Lower lobe of right lung (tissue), 2 donors: Measurements from ENCODE around the gene LDHB. TPM values are rescaled to one million over a fixed set of nuclear protein-coding genes. Genes with fewer than 3 reads are reported as not detected.

ENCODE experiments used
- ATAC-seq, 2 donors: fragments of 200-7000 bp; cut with Tn5 transposase; one replicate each; pipeline ENCODE4 v1.9.1; 2020 to 2022; ENCODE audit warnings: mild to moderate bottlenecking in 2 of 2, moderate library complexity in 2 of 2
- DNase-seq: peaks from one replicate; pipeline ENCODE4 v3.0.0-alpha.2; 2020
- H3K27ac ChIP-seq: fragments of 200-600 bp; one replicate; pipeline ENCODE4 v1.8.0; 2022
- H3K27me3 ChIP-seq: fragments of 200-600 bp; one replicate; pipeline ENCODE4 v1.8.0; 2022; ENCODE audit warnings: low read depth
- H3K36me3 ChIP-seq: fragments of 200-600 bp; one replicate; pipeline ENCODE4 v1.8.0; 2022; ENCODE audit warnings: mild to moderate bottlenecking
- H3K4me1 ChIP-seq: fragments of 200-600 bp; one replicate; pipeline ENCODE4 v1.8.0; 2022
- H3K4me3 ChIP-seq: fragments of 200-600 bp; one replicate; pipeline ENCODE4 v1.8.0; 2022; ENCODE audit warnings: mild to moderate bottlenecking
- H3K9me3 ChIP-seq: fragments of 200-600 bp; one replicate; pipeline ENCODE4 v1.8.0; 2022
- CTCF ChIP-seq: fragments of 200-600 bp; IDR thresholded peaks from one replicate; pipeline ENCODE4 v1.8.0; 2022; ENCODE audit warnings: antibody characterized with exemption, mild to moderate bottlenecking
- intact Hi-C: fragments of 100-400 bp; cut with DNase I; formaldehyde crosslinking; loops from one replicate; pipeline ENCODE4 v1.11.0; 2022
- total RNA-seq: library from RNA; stranded (reverse); fragmentation: NEBNext Ultra II Directional; extraction: Animal tissue kit (Norgen Biotek cat#: 25700); gene quantifications from one replicate; pipeline ENCODE4 v1.2.1, GENCODE V29; 2021
- donor health status: DM: no; HTN: yes; CAD: no; lungs with severe emphysema.

Gene LDHB
- total RNA-seq, 1 donor from 2014 or later = 382 TPM

GRCh38 chr12:21606175-21606574, 51.5 kb downstream of the LDHB start:
- no peaks in the 10 kb centered on the region for H3K9me3 ChIP-seq
- intact Hi-C loops = loop anchor here (10.0 kb wide), 1 partner anchor 79 kb away; no protein-coding TSS in a partner anchor
- no peak for ATAC-seq
- no peak for TF ChIP-seq CTCF
- no peak overlapping the region for H3K4me3 ChIP-seq
- H3K4me1 ChIP-seq = no peaks in the 10 kb centered on the region
- H3K36me3 ChIP-seq = no peaks in the 10 kb centered on the region
- H3K27ac ChIP-seq = no peak overlapping the region
- no peak for DNase-seq
- no peaks in the 10 kb centered on the region for H3K27me3 ChIP-seq

DNA sequence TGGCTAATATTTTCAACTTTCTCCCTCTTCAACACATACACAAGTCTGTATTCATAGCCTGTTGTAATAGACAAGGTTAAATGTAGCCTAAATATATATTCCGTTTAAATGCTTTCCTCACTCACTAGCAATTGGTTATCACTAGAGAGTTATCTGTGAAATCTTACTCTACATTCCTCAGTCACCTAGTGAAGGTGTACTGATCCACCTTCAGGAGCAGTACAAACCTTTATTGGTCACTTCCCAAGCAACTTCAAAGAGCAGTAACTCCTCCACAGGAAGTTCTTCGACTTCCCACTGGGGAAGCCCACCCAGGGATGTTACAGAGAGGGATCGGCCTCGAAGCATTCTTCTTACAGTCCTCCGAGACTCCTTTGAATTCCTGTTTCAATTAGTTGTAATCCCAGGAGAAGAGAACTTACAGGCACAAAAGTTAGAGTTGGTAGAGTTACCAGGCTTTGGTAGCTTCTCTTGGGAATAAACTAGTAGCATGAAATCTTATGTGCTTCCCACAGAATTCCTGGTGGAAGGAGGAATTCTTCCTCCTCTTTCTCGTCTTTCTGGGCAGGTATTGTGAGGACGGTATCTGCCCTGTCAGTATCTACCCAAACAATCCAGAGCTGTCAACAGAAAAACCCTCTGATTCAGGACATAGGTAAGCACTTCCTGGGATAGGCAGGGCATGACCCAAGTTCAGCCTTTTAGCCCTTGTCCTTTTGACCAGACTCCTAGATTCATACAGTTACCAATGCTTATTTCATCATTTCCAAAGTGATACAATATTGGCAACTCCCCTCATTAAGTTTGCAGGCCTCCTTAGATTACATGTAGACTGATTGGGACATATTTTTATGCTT, 53.2 kb downstream of the LDHB start, which contains the start of gene GYS2:
Gene GYS2, minus strand, starts transcription at position 603 of the 857 bp plus-strand sequence. Its CDS starts 255 bp downstream, at position 348.
- Histone ChIP-seq H3K4me3 (no peak within 1 kb of the TSS), H3K27me3 (no peaks in the 10 kb centered on the region), H3K36me3 (no peaks in the 10 kb centered on the region), H3K27ac (no peak within 1 kb of the TSS), H3K4me1 (no peaks in the 10 kb centered on the region), H3K9me3 (no peaks in the 10 kb centered on the region)
- ATAC-seq = no peak
- TF ChIP-seq CTCF = no peak
- intact Hi-C loops = loop anchor here (10.0 kb wide), 1 partner anchor 80 kb away; no protein-coding TSS in a partner anchor
- no peak for DNase-seq

- no peak for TF ChIP-seq CTCF
- intact Hi-C loops = loop anchor here (10.0 kb wide), 1 partner anchor 82 kb away; no protein-coding TSS in a partner anchor
- no peaks in the 10 kb centered on the region for H3K36me3 ChIP-seq
- H3K27me3 ChIP-seq = no peaks in the 10 kb centered on the region
- DNase-seq = no peak
- no peak overlapping the region for H3K27ac ChIP-seq
- H3K4me1 ChIP-seq = no peaks in the 10 kb centered on the region
- H3K4me3 ChIP-seq = no peak overlapping the region
- no peaks in the 10 kb centered on the region for H3K9me3 ChIP-seq
- no peak for ATAC-seq
Measured at GRCh38 chr12:21602774-21603173, 54.9 kb downstream of the LDHB start.

GRCh38 chr12:21600196-21600595, 57.4 kb downstream of the LDHB start:
- Histone ChIP-seq H3K4me3 (no peak overlapping the region), H3K9me3 (no peaks in the 10 kb centered on the region), H3K27me3 (no peaks in the 10 kb centered on the region), H3K27ac (no peak overlapping the region), H3K4me1 (no peaks in the 10 kb centered on the region), H3K36me3 (no peaks in the 10 kb centered on the region)
- ATAC-seq (no peak), DNase-seq (no peak)
- intact Hi-C loops = loop anchor here (10.0 kb wide), 1 partner anchor 85 kb away; no protein-coding TSS in a partner anchor
- TF ChIP-seq CTCF = no peak

- ATAC-seq = no peak
- H3K36me3 ChIP-seq = no peaks in the 10 kb centered on the region
- no peak for DNase-seq
- H3K9me3 ChIP-seq = no peaks in the 10 kb centered on the region
- intact Hi-C loops = no loop called here
- no peak overlapping the region for H3K4me3 ChIP-seq
- no peak overlapping the region for H3K27ac ChIP-seq
- no peak for TF ChIP-seq CTCF
- no peaks in the 10 kb centered on the region for H3K4me1 ChIP-seq
- H3K27me3 ChIP-seq = no peaks in the 10 kb centered on the region
Measured at GRCh38 chr12:21599143-21599999, 58.3 kb downstream of the LDHB start.
